IMR-90 (cell line): ENCODE measurements around the gene SKIL. TPM values are rescaled to one million over a fixed set of nuclear protein-coding genes. Genes with fewer than 3 reads are reported as not detected.
A peak's percentile ranks its signal among the peaks of the same experiment; 100 is the strongest.

ENCODE experiments used
- ATAC-seq: fragments of 200-7000 bp; cut with Tn5 transposase; 2 replicates; pipeline ENCODE4 v1.9.1; 2020; ENCODE audit warnings: low read depth, mild to moderate bottlenecking, moderate library complexity
- BruUV-seq: library from RNA; stranded (reverse); fragments of 400-500 nt; replicated peaks from 2 replicates; lab custom pipeline; 2021; lab: Mats Ljungman, UMichigan
- CTCF ChIA-PET: fragments of 300-600 bp; formaldehyde crosslinking; extraction: SDS; loops from one replicate; lab custom pipeline; 2021; ENCODE audit warnings: antibody characterized with exemption; lab: Yijun Ruan, JAX
- POLR2A ChIA-PET: fragments of 300-600 bp; sonication (Branson Sonifier 250); formaldehyde crosslinking; loops from one replicate; lab custom pipeline; 2022; ENCODE audit warnings: antibody characterized with exemption; ENCODE audit not compliant: unreplicated experiment; lab: Charles Lee
- DNase-seq: peaks from one replicate; pipeline ENCODE4 v3.0.0; 2013
- H2AFZ ChIP-seq: replicated peaks from 2 replicates; pipeline ENCODE3; 2013; ENCODE audit warnings: low read length, mild to moderate bottlenecking; ENCODE audit not compliant: poor library complexity
- H2AK5ac ChIP-seq: 2 replicates; pipeline ENCODE4 v1.6.1; 2013; ENCODE audit warnings: low read depth, low read length, inconsistent platforms
- H2AK9ac ChIP-seq: replicated peaks from 2 replicates; pipeline ENCODE3; 2013; ENCODE audit warnings: mild to moderate bottlenecking, low read depth, low read length, moderate library complexity; ENCODE audit not compliant: poor library complexity
- H2BK120ac ChIP-seq: 2 replicates; pipeline ENCODE4 v1.6.1; 2013; ENCODE audit warnings: low read depth, low read length, inconsistent platforms
- H2BK15ac ChIP-seq: 3 replicates; pipeline ENCODE4 v1.6.1; 2013; ENCODE audit warnings: low read depth, low read length, inconsistent platforms
- H2BK20ac ChIP-seq: 2 replicates; pipeline ENCODE4 v1.6.1; 2013; ENCODE audit warnings: low read depth, mild to moderate bottlenecking, inconsistent platforms, low read length, moderate library complexity
- H2BK5ac ChIP-seq: 2 replicates; pipeline ENCODE4 v1.6.1; 2013; ENCODE audit warnings: mild to moderate bottlenecking, low read depth, low read length, inconsistent platforms; ENCODE audit not compliant: poor library complexity, severe bottlenecking
- H3K14ac ChIP-seq: replicated peaks from 2 replicates; pipeline ENCODE4 v1.6.1; 2013; ENCODE audit warnings: low read depth, low read length, inconsistent platforms
- H3K18ac ChIP-seq: 2 replicates; pipeline ENCODE4 v1.6.1; 2013; ENCODE audit warnings: low read depth, low read length, control low read depth
- H3K23ac ChIP-seq: 2 replicates; pipeline ENCODE4 v1.6.1; 2013; ENCODE audit warnings: low read depth, low read length, inconsistent platforms
- H3K27ac ChIP-seq: 2 replicates; pipeline ENCODE4 v1.5.1; 2013; ENCODE audit warnings: mild to moderate bottlenecking, control low read depth, low read length; ENCODE audit not compliant: insufficient read depth
- H3K27me3 ChIP-seq: 2 replicates; pipeline ENCODE4 v1.6.1; 2013; ENCODE audit warnings: low read length; ENCODE audit not compliant: control insufficient read depth, insufficient read depth
- H3K36me3 ChIP-seq: 2 replicates; pipeline ENCODE4 v1.6.1; 2013; ENCODE audit warnings: low read length, mixed read lengths; ENCODE audit not compliant: control insufficient read depth, insufficient read depth
- H3K4ac ChIP-seq: 2 replicates; pipeline ENCODE4 v1.6.1; 2013; ENCODE audit warnings: low read depth, low read length, inconsistent platforms
- H3K4me1 ChIP-seq: 2 replicates; pipeline ENCODE4 v1.6.1; 2013; ENCODE audit warnings: low read length, mixed read lengths; ENCODE audit not compliant: control insufficient read depth, insufficient read depth
- H3K4me2 ChIP-seq: 2 replicates; pipeline ENCODE4 v1.6.1; 2013; ENCODE audit warnings: low read depth, mild to moderate bottlenecking, control low read depth, low read length, moderate library complexity
- H3K4me3 ChIP-seq: 2 replicates; pipeline ENCODE4 v1.5.1; 2013; ENCODE audit warnings: low read depth, mild to moderate bottlenecking, control low read depth, low read length, moderate library complexity; ENCODE audit not compliant: insufficient read depth
- H3K56ac ChIP-seq: 2 replicates; pipeline ENCODE4 v1.6.1; 2013; ENCODE audit warnings: low read length, inconsistent platforms; ENCODE audit not compliant: insufficient read depth; ENCODE audit errors: extremely low read depth
- H3K79me1 ChIP-seq, 2 experiments: 2 replicates each; pipeline ENCODE4 v1.6.1; 2013; ENCODE audit warnings: low read length in 2 of 2, inconsistent platforms in 1 of 2, low read depth in 1 of 2
- H3K9ac ChIP-seq: 2 replicates; pipeline ENCODE4 v1.6.1; 2013; ENCODE audit warnings: low read depth, low read length, control low read depth
- H3K9me1 ChIP-seq: 2 replicates; pipeline ENCODE4 v1.6.1; 2013; ENCODE audit warnings: low read length, inconsistent platforms; ENCODE audit not compliant: insufficient read depth
- H3K9me3 ChIP-seq: 2 replicates; pipeline ENCODE4 v1.6.1; 2013; ENCODE audit warnings: low read length; ENCODE audit not compliant: control insufficient read depth, insufficient read depth
- H4K20me1 ChIP-seq: 2 replicates; pipeline ENCODE4 v1.6.1; 2013; ENCODE audit warnings: low read length, inconsistent platforms; ENCODE audit not compliant: insufficient read depth
- H4K5ac ChIP-seq: 2 replicates; pipeline ENCODE4 v1.6.1; 2013; ENCODE audit warnings: mild to moderate bottlenecking, low read depth, low read length, control low read depth
- H4K8ac ChIP-seq, 2 experiments: 2 replicates each; pipeline ENCODE4 v1.6.1; 2013; ENCODE audit warnings: low read depth in 2 of 2, low read length in 2 of 2, control low read depth in 1 of 2, inconsistent platforms in 1 of 2
- H4K91ac ChIP-seq: 2 replicates; pipeline ENCODE4 v1.6.1; 2013; ENCODE audit warnings: low read depth, low read length, inconsistent platforms; ENCODE audit not compliant: insufficient read depth
- MAFK ChIP-seq: IDR thresholded peaks from 2 replicates; pipeline ENCODE4 v1.6.1; 2012; ENCODE audit warnings: low read depth, low read length, improper control_type of control experiment
- NFE2L2 ChIP-seq: fragments of 150-350 bp; IDR thresholded peaks from 2 replicates; pipeline ENCODE4 v1.6.1; 2016; ENCODE audit warnings: low read depth, mild to moderate bottlenecking, low read length
- RFX5 ChIP-seq: IDR thresholded peaks from 2 replicates; pipeline ENCODE4 v1.8.0; 2012; ENCODE audit warnings: low read depth, mild to moderate bottlenecking, low read length, moderate library complexity
- WGBS, 2 experiments: methylation state at CpG; one replicate each; pipeline versions ENCODE4 v1.1.5 to v1.1.7; 2013; ENCODE audit warnings: missing lambda C conversion rate in 2 of 2; ENCODE audit not compliant: insufficient read length in 1 of 2; ENCODE audit errors: extremely low coverage in 2 of 2; 5-methylcytosine and 5-hydroxymethylcytosine counted together
- dilution Hi-C: fragments of 300-500 bp; cut with HindIII; formaldehyde crosslinking; loops from one replicate; pipeline ENCODE4 v1.14.3; 2018; ENCODE audit warnings: low sequenced_read_pairs; ENCODE audit not compliant: unreplicated experiment
- in situ Hi-C: fragments of 300-500 bp; cut with MboI; formaldehyde crosslinking; loops from 3 replicates; pipeline ENCODE4 v1.14.3; 2019; ENCODE audit warnings: low sequenced_read_pairs, inconsistent platforms, mixed read lengths
- intact Hi-C: fragments of 100-400 bp; cut with micrococcal nuclease; formaldehyde crosslinking; loops from 2 replicates; pipeline ENCODE4 v1.10.0; 2022
- polyA plus RNA-seq, 3 experiments: library from polyadenylated mRNA; depleted of rRNA; stranded (reverse); fragments of >200 nt; gene quantifications; 2 replicates each; pipeline ENCODE4 v1.2.3, GENCODE V29; 2012; ENCODE audit warnings: low replicate concordance in 1 of 3
- total RNA-seq: library from RNA; depleted of rRNA; stranded (reverse); fragments of >200 nt; gene quantifications from 2 replicates; pipeline ENCODE4 v1.2.3, GENCODE V29; 2012

Gene SKIL
- total and polyA plus RNA-seq, 2 of the 4 experiments (the other 2 are of a cell fraction): 9.2 to 55.9 TPM

DNA sequence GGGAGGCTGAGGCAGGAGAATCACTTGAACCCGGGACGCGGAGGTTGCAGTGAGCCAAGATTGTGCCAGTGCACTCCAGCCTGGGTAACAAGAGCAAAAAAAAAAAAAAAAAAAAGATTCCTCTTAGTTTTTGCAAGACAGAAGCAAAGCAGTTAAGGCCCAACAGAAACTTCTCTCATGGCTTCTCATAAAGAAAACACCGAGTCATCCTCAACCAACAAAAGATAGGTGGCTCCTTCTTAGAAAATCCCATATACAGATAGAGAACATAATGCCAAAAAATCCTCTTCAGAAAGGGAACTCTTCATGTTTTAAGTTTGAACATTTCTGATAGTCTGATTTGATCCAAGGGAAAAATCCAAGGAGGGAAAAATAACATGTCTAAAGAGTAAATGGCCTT is 12.5 kb upstream of the SKIL start:
- Histone ChIP-seq H4K5ac (peak overlapping the region; percentile 53; the same call in 1 of the 2 replicates), H3K9me1 (no peaks in the 10 kb centered on the region), H3K27me3 (no peaks in the 10 kb centered on the region), H4K20me1 (no peaks in the 10 kb centered on the region), H3K4me2 (no peak overlapping the region), H2BK5ac (no peak overlapping the region), H3K23ac (no peak overlapping the region), H3K9ac (no peak overlapping the region), H2BK20ac (no peak overlapping the region), H3K79me1 (no peaks in the 10 kb centered on the region), H3K4ac (no peak overlapping the region), H2BK15ac (no peak overlapping the region), H2AK5ac (no peak overlapping the region), H3K27ac (no peak overlapping the region), H3K56ac (no peak overlapping the region), H3K14ac (0 out of 2 replicates have a peak overlapping the region, but pooled peaks have one; percentile 5), H4K8ac (peak overlapping the region in 1 of 2 experiments; percentile 32; a peak in 1 of 4 replicates), H3K4me1 (0 out of 2 replicates have a peak, but pooled peaks cover 2% of the 10 kb centered on the region), H3K4me3 (no peak overlapping the region), H2BK120ac (no peak overlapping the region), H3K36me3 (no peaks in the 10 kb centered on the region), H2AK9ac (no peak overlapping the region), H4K91ac (no peak overlapping the region), H3K18ac (no peak overlapping the region; the same call in 1 of the 2 replicates), H2AFZ (no peak overlapping the region), H3K9me3 (no peaks in the 10 kb centered on the region)
- ATAC-seq (no peak), DNase-seq (peak; percentile 54)
- no TSS peak for BruUV-seq
- in situ Hi-C loops (no loop called here), dilution Hi-C loops (no loop called here), intact Hi-C loops (no loop called here)
- TF ChIP-seq RFX5 (no peak), MAFK (0 out of 2 replicates have a peak, but pooled peaks have one; percentile 7), NFE2L2 (peak; percentile 73)
- ChIA-PET CTCF (interaction anchor here (0.6 kb wide), 1 partner anchor 159 kb away, joined by 9 read pairs; no protein-coding TSS in a partner anchor), POLR2A (no interaction called here)
- no CpG with 5 or more reads among the region's 4 CpGs for WGBS, 2 experiments
